PFSK-1 (cell line): ENCODE measurements around the gene MT1E.

Source experiments
- FOXP2 ChIP-seq: optimal IDR thresholded peaks from 2 replicates; pipeline ENCODE3; 2011; ENCODE audit warnings: borderline replicate concordance, control low read depth, inconsistent platforms; ENCODE audit not compliant: insufficient read depth; ENCODE audit errors: extremely low read length, extremely low read depth
- POLR2AphosphoS5 ChIP-seq: IDR thresholded peaks from 2 replicates; pipeline ENCODE4 v1.6.1; 2012; ENCODE audit warnings: low read depth, mild to moderate bottlenecking, control low read depth, low read length, moderate library complexity
- TF ChIP-seq, protein P1 (sequence below), 2 experiments: IDR thresholded peaks; 2 replicates each; pipeline versions ENCODE4 v1.6.1 to v1.8.0; 2011 to 2012; ENCODE audit warnings: low read depth in 2 of 2, low read length in 2 of 2, control low read depth in 1 of 2, inconsistent platforms in 1 of 2, mild to moderate bottlenecking in 1 of 2, moderate library complexity in 1 of 2; ENCODE audit not compliant: insufficient read depth in 1 of 2

DNA sequence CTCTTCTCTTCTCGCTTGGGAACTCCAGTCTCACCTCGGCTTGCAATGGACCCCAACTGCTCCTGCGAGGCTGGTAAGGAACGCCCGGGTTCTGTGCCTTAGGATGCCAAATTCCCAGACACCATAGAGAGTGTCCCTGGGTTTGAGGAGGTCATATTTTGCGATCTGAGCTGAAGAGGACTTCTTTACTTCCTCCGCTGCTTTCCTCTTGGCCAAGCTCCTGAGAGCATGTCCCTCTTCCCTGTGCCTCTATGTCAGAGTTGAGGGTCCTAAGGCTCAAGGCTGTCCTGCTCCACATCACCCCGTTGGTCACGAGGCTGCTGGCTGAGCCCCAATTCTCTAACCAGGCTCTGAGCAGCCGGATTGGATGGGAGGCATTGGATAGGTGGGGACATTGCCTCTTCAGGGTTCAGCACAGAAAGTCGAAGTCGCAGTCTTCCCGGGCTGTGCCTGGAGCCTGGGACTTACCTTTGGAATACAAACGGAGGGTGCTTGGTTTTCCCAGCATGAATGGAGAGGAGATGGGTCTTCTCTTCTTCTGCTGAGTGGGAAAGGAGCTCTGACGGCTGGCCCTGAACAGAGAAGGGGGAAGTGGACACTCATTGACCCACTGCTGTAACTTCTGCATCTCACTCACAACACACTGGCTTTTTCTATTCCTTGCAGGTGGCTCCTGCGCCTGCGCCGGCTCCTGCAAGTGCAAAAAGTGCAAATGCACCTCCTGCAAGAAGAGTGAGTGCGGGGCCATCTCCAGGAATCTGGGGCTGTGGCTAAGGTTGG lies 44.4 kb downstream of the MT1E start:
- TF ChIP-seq, protein P1, sequence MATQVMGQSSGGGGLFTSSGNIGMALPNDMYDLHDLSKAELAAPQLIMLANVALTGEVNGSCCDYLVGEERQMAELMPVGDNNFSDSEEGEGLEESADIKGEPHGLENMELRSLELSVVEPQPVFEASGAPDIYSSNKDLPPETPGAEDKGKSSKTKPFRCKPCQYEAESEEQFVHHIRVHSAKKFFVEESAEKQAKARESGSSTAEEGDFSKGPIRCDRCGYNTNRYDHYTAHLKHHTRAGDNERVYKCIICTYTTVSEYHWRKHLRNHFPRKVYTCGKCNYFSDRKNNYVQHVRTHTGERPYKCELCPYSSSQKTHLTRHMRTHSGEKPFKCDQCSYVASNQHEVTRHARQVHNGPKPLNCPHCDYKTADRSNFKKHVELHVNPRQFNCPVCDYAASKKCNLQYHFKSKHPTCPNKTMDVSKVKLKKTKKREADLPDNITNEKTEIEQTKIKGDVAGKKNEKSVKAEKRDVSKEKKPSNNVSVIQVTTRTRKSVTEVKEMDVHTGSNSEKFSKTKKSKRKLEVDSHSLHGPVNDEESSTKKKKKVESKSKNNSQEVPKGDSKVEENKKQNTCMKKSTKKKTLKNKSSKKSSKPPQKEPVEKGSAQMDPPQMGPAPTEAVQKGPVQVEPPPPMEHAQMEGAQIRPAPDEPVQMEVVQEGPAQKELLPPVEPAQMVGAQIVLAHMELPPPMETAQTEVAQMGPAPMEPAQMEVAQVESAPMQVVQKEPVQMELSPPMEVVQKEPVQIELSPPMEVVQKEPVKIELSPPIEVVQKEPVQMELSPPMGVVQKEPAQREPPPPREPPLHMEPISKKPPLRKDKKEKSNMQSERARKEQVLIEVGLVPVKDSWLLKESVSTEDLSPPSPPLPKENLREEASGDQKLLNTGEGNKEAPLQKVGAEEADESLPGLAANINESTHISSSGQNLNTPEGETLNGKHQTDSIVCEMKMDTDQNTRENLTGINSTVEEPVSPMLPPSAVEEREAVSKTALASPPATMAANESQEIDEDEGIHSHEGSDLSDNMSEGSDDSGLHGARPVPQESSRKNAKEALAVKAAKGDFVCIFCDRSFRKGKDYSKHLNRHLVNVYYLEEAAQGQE (IDR thresholded peaks at IDR 0.05; ENCODE audit: insufficient read depth in 1 of 2, low read depth in 2 of 2, low read length in 2 of 2): no peak
- TF ChIP-seq FOXP2 (no peak), POLR2AphosphoS5 (no peak)
